ENCODE measurements around the gene GOLGB1. TPM values are rescaled to one million over a fixed set of nuclear protein-coding genes. Genes with fewer than 3 reads are reported as not detected.

The GOLGB1 gene
- total RNA-seq, 1 donor from 2014 or later, result 76.6 TPM

DNA sequence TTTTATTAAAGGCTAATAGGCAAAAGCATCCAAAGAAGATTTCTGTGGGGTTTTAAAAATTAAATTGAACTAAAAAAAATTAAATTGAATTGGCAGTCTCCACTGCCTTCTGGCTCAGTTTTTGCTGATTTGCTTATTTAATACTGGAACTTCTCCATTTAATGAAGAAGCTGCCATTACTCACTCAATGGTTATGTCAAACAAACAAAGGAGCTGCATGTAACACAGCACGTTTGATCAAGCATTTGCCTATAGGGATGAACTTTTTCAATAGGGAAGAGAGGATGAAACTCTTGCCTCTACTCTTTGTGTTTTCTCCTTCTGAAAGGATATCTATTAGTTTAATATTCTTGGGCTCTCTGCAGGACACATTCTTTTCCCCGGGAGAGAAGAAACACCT lies 84.1 kb downstream of the GOLGB1 start:
- Histone ChIP-seq H3K9me3 (ENCODE audit: insufficient read depth, low read depth, low read length) (no peaks in the 10 kb centered on the region), H3K4me3 (ENCODE audit: insufficient read depth, low read depth, low read length) (no peak overlapping the region), H3K79me2 (ENCODE audit: insufficient read depth, low read length) (no peaks in the 10 kb centered on the region), H3K27ac (ENCODE audit: low read depth, low read length) (no peak overlapping the region), H3K4me1 (ENCODE audit: insufficient read depth, low read length) (no peaks in the 10 kb centered on the region), H4K20me1 (ENCODE audit: insufficient read depth, low read length) (no peaks in the 10 kb centered on the region), H2AFZ (ENCODE audit: low read depth, low read length) (no peak overlapping the region), H3K9ac (ENCODE audit: low read length) (no peak overlapping the region), H3K27me3 (ENCODE audit: insufficient read depth, low read length) (no peaks in the 10 kb centered on the region), H3K36me3 (ENCODE audit: insufficient read depth, low read length) (peaks cover 49% of the 10 kb centered on the region), H3K4me2 (ENCODE audit: low read length) (no peak overlapping the region)
- TF ChIP-seq EZH2 (IDR thresholded peaks at IDR 0.05; ENCODE audit: insufficient read depth, low read length), result no peak
- TF ChIP-seq, protein P1, sequence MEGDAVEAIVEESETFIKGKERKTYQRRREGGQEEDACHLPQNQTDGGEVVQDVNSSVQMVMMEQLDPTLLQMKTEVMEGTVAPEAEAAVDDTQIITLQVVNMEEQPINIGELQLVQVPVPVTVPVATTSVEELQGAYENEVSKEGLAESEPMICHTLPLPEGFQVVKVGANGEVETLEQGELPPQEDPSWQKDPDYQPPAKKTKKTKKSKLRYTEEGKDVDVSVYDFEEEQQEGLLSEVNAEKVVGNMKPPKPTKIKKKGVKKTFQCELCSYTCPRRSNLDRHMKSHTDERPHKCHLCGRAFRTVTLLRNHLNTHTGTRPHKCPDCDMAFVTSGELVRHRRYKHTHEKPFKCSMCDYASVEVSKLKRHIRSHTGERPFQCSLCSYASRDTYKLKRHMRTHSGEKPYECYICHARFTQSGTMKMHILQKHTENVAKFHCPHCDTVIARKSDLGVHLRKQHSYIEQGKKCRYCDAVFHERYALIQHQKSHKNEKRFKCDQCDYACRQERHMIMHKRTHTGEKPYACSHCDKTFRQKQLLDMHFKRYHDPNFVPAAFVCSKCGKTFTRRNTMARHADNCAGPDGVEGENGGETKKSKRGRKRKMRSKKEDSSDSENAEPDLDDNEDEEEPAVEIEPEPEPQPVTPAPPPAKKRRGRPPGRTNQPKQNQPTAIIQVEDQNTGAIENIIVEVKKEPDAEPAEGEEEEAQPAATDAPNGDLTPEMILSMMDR (IDR thresholded peaks at IDR 0.05; ENCODE audit: insufficient read depth, low read depth, low read length), result no peak
- DNase-seq (ENCODE audit: low read depth) (no peak), FAIRE-seq (no peak)
- no peak overlapping the region for H3K27ac Mint-ChIP-seq (ENCODE audit: unreplicated experiment)
- peaks cover 46% of the 10 kb centered on the region for H3K36me3 Mint-ChIP-seq (ENCODE audit: low read depth, unreplicated experiment)
- H3K27me3 Mint-ChIP-seq (ENCODE audit: low read depth, unreplicated experiment), result no peaks in the 10 kb centered on the region
- no peaks in the 10 kb centered on the region for H3K9me3 Mint-ChIP-seq (ENCODE audit: unreplicated experiment)
- H3K4me1 Mint-ChIP-seq (ENCODE audit: low read depth, unreplicated experiment), result peaks cover 18% of the 10 kb centered on the region
- no peak overlapping the region for H3K4me3 Mint-ChIP-seq (ENCODE audit: unreplicated experiment)

DNA sequence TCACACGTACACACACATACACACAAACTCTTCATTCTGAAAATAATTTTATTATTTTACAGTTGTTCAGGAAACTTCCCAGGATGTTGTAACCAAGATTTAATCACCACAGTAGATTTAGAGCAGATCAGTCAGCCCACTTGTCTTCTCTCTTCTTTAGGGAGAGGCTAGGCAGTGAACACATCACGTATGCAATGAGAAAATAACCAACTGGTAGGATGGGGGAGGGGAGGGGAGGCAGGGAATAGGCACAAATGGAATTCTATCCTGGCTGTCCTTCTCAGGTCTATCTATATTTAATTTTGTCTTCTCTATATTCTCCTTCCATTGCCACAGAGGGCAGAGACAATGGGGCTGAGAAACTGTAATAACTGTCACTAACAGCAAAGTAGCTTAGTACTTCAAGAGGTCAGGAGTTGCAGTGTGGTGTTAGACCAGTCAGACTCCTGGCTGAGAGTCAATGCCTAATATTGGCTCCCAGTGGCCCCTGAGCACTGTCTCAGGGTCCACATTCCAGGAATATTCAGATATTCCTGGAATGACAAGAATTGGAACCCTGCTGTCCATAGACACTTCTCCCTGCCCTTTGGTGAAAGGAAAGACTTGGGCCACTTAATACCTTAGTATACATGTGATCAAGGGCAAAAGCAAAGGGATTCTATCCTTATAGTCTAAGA lies 86.2 kb downstream of the GOLGB1 start:
- no peak overlapping the region for H3K4me3 ChIP-seq (ENCODE audit: insufficient read depth, low read depth, low read length)
- H3K9ac ChIP-seq (ENCODE audit: low read length), result no peak overlapping the region
- FAIRE-seq (no peak), DNase-seq (ENCODE audit: low read depth) (no peak)
- H3K4me1 ChIP-seq (ENCODE audit: insufficient read depth, low read length), result no peaks in the 10 kb centered on the region
- Mint-ChIP-seq H3K27ac (ENCODE audit: unreplicated experiment) (no peak overlapping the region), H3K4me1 (ENCODE audit: low read depth, unreplicated experiment) (peaks cover 18% of the 10 kb centered on the region), H3K36me3 (ENCODE audit: low read depth, unreplicated experiment) (peaks cover 48% of the 10 kb centered on the region), H3K4me3 (ENCODE audit: unreplicated experiment) (no peak overlapping the region), H3K27me3 (ENCODE audit: low read depth, unreplicated experiment) (no peaks in the 10 kb centered on the region), H3K9me3 (ENCODE audit: unreplicated experiment) (no peaks in the 10 kb centered on the region)
- H3K27me3 ChIP-seq (ENCODE audit: insufficient read depth, low read length), result no peaks in the 10 kb centered on the region
- H4K20me1 ChIP-seq (ENCODE audit: insufficient read depth, low read length), result no peaks in the 10 kb centered on the region
- H3K79me2 ChIP-seq (ENCODE audit: insufficient read depth, low read length), result no peaks in the 10 kb centered on the region
- TF ChIP-seq, protein P1 (IDR thresholded peaks at IDR 0.05; ENCODE audit: insufficient read depth, low read depth, low read length), result no peak
- no peak for TF ChIP-seq EZH2 (IDR thresholded peaks at IDR 0.05; ENCODE audit: insufficient read depth, low read length)
- no peak overlapping the region for H3K27ac ChIP-seq (ENCODE audit: low read depth, low read length)
- H2AFZ ChIP-seq (ENCODE audit: low read depth, low read length), result no peak overlapping the region
- no peak overlapping the region for H3K4me2 ChIP-seq (ENCODE audit: low read length)
- H3K36me3 ChIP-seq (ENCODE audit: insufficient read depth, low read length), result peaks cover 40% of the 10 kb centered on the region
- no peaks in the 10 kb centered on the region for H3K9me3 ChIP-seq (ENCODE audit: insufficient read depth, low read depth, low read length)

- H3K27ac ChIP-seq (ENCODE audit: low read depth, low read length), result no peak overlapping the region
- no peak overlapping the region for H3K4me2 ChIP-seq (ENCODE audit: low read length)
- peaks cover 35% of the 10 kb centered on the region for H3K36me3 ChIP-seq (ENCODE audit: insufficient read depth, low read length)
- no peak for TF ChIP-seq EZH2 (IDR thresholded peaks at IDR 0.05; ENCODE audit: insufficient read depth, low read length)
- TF ChIP-seq, protein P1 (IDR thresholded peaks at IDR 0.05; ENCODE audit: insufficient read depth, low read depth, low read length), result no peak
- Mint-ChIP-seq H3K4me1 (ENCODE audit: low read depth, unreplicated experiment) (peaks cover 18% of the 10 kb centered on the region), H3K36me3 (ENCODE audit: low read depth, unreplicated experiment) (peaks cover 49% of the 10 kb centered on the region), H3K27ac (ENCODE audit: unreplicated experiment) (no peak overlapping the region), H3K4me3 (ENCODE audit: unreplicated experiment) (no peak overlapping the region), H3K27me3 (ENCODE audit: low read depth, unreplicated experiment) (no peaks in the 10 kb centered on the region), H3K9me3 (ENCODE audit: unreplicated experiment) (no peaks in the 10 kb centered on the region)
- no peaks in the 10 kb centered on the region for H3K27me3 ChIP-seq (ENCODE audit: insufficient read depth, low read length)
- H4K20me1 ChIP-seq (ENCODE audit: insufficient read depth, low read length), result no peaks in the 10 kb centered on the region
- H2AFZ ChIP-seq (ENCODE audit: low read depth, low read length), result no peak overlapping the region
- no peak overlapping the region for H3K9ac ChIP-seq (ENCODE audit: low read length)
- no peak overlapping the region for H3K4me3 ChIP-seq (ENCODE audit: insufficient read depth, low read depth, low read length)
- no peak for FAIRE-seq
- no peaks in the 10 kb centered on the region for H3K4me1 ChIP-seq (ENCODE audit: insufficient read depth, low read length)
- DNase-seq (ENCODE audit: low read depth), result no peak
- H3K9me3 ChIP-seq (ENCODE audit: insufficient read depth, low read depth, low read length), result no peaks in the 10 kb centered on the region
- no peaks in the 10 kb centered on the region for H3K79me2 ChIP-seq (ENCODE audit: insufficient read depth, low read length)
These were observed 86.8 kb downstream of the GOLGB1 start for GRCh38 chr3:121662742-121663141.

Measured in astrocyte (in vitro differentiated cells and primary cell).